ENCODE data around the gene OTUD1. TPM values are rescaled to one million over a fixed set of nuclear protein-coding genes. Genes with fewer than 3 reads are reported as not detected.

Gene OTUD1
- total RNA-seq, 1 experiment from 2014 or later, result 3.8 TPM

- no peak overlapping the region for H3K4me3 Mint-ChIP-seq
- no peak overlapping the region for H2BK5ac ChIP-seq (ENCODE audit: insufficient read length, low read length)
- H3K36me3 Mint-ChIP-seq (ENCODE audit: insufficient read depth in 1 of 3, low read depth in 3 of 3), result peaks cover 0 to 2% (median 0%) of the 10 kb centered on the region in 3 experiments; a peak in 1 of 7 replicates
- no peak for TF ChIP-seq CTCF (conservative IDR thresholded peaks at IDR 0.05)
- no CpG with 5 or more reads among the region's 3 CpGs for WGBS (ENCODE audit: extremely low coverage, insufficient read length, low lambda C conversion rate)
- H2BK15ac ChIP-seq (ENCODE audit: low read depth, low read length), result no peak overlapping the region
- H3K4me1 Mint-ChIP-seq, result no peaks in the 10 kb centered on the region
- H3K4me1 ChIP-seq (ENCODE audit: insufficient read depth, low read length), result no peaks in the 10 kb centered on the region
- H3K27ac ChIP-seq (ENCODE audit: insufficient read length, low read depth, low read length), result no peak overlapping the region
- H3T11ph ChIP-seq (ENCODE audit: low read length), result no peak overlapping the region
- H3K79me2 ChIP-seq (ENCODE audit: insufficient read depth, low read length), result no peaks in the 10 kb centered on the region
- H4K91ac ChIP-seq (ENCODE audit: insufficient read length, low read depth, low read length), result no peak overlapping the region
- no peaks in the 10 kb centered on the region for H4K20me1 ChIP-seq (ENCODE audit: control insufficient read depth, insufficient read depth, insufficient read length)
- no peak overlapping the region for H2BK20ac ChIP-seq (ENCODE audit: low read depth, low read length, poor library complexity, severe bottlenecking)
- H3K27me3 Mint-ChIP-seq (ENCODE audit: low read depth), result peaks cover 1% of the 10 kb centered on the region
- no peak for DNase-seq
- H3K18ac ChIP-seq (ENCODE audit: insufficient read length, low read depth, low read length), result no peak overlapping the region
- H3K14ac ChIP-seq (ENCODE audit: insufficient read depth, low read length), result no peak overlapping the region
- H2AK5ac ChIP-seq (ENCODE audit: insufficient read length, low read length), result no peak overlapping the region
- no peaks in the 10 kb centered on the region for H3K79me1 ChIP-seq (ENCODE audit: insufficient read depth, low read depth, low read length, poor library complexity, severe bottlenecking)
- no peak overlapping the region for H3K4ac ChIP-seq (ENCODE audit: low read depth, low read length)
- H2BK120ac ChIP-seq (ENCODE audit: low read depth, low read length, poor library complexity, severe bottlenecking), result no peak overlapping the region
- H2AFZ ChIP-seq (ENCODE audit: low read length), result no peak overlapping the region
- no peak overlapping the region for H2BK12ac ChIP-seq (ENCODE audit: insufficient read length, low read depth, low read length)
- H3K23ac ChIP-seq (ENCODE audit: insufficient read length, low read depth, low read length), result no peak overlapping the region
- H4K5ac ChIP-seq (ENCODE audit: insufficient read length, low read depth, low read length), result no peak overlapping the region
- no peaks in the 10 kb centered on the region for H3K27me3 ChIP-seq (ENCODE audit: insufficient read depth, low read length)
- no peak overlapping the region for H3K9ac ChIP-seq (ENCODE audit: extremely low read depth, insufficient read length, low read length)
- H4K8ac ChIP-seq (replicated peaks; ENCODE audit: insufficient read length, low read depth, low read length), result no peak overlapping the region
- H3K56ac ChIP-seq (ENCODE audit: insufficient read length, low read depth, low read length), result no peak overlapping the region
- no peak overlapping the region for H3K27ac Mint-ChIP-seq
- no peaks in the 10 kb centered on the region for H3K9me3 ChIP-seq (ENCODE audit: control insufficient read depth, low read depth, low read length)
- no peaks in the 10 kb centered on the region for H3K23me2 ChIP-seq (ENCODE audit: insufficient read length, low read depth, low read length, poor library complexity, severe bottlenecking)
- H3K4me2 ChIP-seq (ENCODE audit: insufficient read depth, insufficient read length, low read length), result no peak overlapping the region
- H3K9me3 Mint-ChIP-seq, result peaks cover 2 to 7% of the 10 kb centered on the region in 2 experiments; a peak in 3 of 5 replicates
Measured at GRCh38 chr10:23490115-23490514, 51.2 kb downstream of the OTUD1 start.

Small RNA genes within 50 kb of the gene (microRNA-seq; reads per million reads assigned to microRNA genes)
- not detected for gene MIR1254-2 (ENCODE audit: borderline microRNAs expressed)

Other genes starting within 250 kb of the OTUD1 start
- not detected in 2 replicates for gene PTF1A, start 246.8 kb upstream of the OTUD1 start, total RNA-seq (2021)
- gene C10orf67, start 94.3 kb upstream of the OTUD1 start, total RNA-seq (2021), result not detected in 2 replicates